Ovary (tissue), 3 donors: Measurements from ENCODE around the gene MT1X.

ENCODE experiments used
- POLR2A ChIP-seq: fragments of 450-650 bp; IDR thresholded peaks from one replicate; pipeline ENCODE4 v1.6.1; 2017; ENCODE audit warnings: antibody characterized with exemption, mild to moderate bottlenecking, moderate library complexity
- TF ChIP-seq, protein P1 (sequence below), 3 donors: fragments of 450-650 bp in 2 of 3; fragments of 200-600 bp in 1 of 3; IDR thresholded peaks; one replicate each; pipeline versions ENCODE4 v1.5.1 to v1.8.0; 2016 to 2022; ENCODE audit warnings: antibody characterized with exemption in 3 of 3, mild to moderate bottlenecking in 1 of 3
- donor health status: DM: no; HTN: no; CAD: no.

DNA sequence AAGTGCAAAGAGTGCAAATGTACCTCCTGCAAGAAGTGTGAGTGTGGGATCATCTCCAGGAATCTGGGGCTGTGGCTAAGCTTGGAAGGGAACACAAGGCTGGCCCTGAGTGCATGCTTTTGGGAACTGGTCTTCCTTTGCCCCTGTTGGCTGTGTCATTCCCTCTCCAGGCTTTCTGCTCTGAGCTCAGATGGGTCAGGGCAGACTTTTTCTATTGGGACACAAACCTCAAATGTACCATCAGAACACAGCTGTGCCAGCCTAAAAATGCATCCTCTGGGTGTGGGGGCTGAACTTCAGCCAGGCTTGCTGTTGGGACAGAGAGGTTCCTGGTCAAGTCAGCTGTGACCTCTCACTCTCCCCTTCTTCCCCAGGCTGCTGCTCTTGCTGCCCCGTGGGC, 29.7 kb upstream of the MT1X start:
- TF ChIP-seq, protein P1, sequence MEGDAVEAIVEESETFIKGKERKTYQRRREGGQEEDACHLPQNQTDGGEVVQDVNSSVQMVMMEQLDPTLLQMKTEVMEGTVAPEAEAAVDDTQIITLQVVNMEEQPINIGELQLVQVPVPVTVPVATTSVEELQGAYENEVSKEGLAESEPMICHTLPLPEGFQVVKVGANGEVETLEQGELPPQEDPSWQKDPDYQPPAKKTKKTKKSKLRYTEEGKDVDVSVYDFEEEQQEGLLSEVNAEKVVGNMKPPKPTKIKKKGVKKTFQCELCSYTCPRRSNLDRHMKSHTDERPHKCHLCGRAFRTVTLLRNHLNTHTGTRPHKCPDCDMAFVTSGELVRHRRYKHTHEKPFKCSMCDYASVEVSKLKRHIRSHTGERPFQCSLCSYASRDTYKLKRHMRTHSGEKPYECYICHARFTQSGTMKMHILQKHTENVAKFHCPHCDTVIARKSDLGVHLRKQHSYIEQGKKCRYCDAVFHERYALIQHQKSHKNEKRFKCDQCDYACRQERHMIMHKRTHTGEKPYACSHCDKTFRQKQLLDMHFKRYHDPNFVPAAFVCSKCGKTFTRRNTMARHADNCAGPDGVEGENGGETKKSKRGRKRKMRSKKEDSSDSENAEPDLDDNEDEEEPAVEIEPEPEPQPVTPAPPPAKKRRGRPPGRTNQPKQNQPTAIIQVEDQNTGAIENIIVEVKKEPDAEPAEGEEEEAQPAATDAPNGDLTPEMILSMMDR (IDR thresholded peaks at IDR 0.05), result no peak
- no peak for TF ChIP-seq POLR2A
